ENCODE results near the gene FOS.

Gene FOS

GRCh38 chr14:75277008-75277814 is 1.4 kb upstream of the FOS start:
- TF ChIP-seq GATA1 (IDR thresholded peaks at IDR 0.05; ENCODE audit: low read depth, low read length) (peak; percentile 82), POLR2A (IDR thresholded peaks at IDR 0.05; ENCODE audit: low read length) (peak; percentile 61)
- DNase-seq: peak; percentile 91 to 95

DNA sequence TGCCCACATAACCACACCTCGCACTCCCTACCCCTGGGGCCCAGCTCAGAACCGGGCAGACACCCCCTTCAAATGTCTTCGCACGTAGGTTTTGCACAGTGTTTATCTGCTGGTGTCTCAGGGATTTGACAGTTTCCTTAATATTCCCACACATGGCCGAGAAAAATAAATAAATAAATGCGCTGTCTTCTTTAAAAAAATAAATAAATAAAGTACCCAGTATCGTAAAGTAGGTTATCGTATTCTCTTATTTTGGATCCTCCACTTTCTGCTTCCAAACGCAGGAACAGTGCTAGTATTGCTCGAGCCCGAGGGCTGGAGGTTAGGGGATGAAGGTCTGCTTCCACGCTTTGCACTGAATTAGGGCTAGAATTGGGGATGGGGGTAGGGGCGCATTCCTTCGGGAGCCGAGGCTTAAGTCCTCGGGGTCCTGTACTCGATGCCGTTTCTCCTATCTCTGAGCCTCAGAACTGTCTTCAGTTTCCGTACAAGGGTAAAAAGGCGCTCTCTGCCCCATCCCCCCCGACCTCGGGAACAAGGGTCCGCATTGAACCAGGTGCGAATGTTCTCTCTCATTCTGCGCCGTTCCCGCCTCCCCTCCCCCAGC is 710 bp upstream of the FOS start:
- TF ChIP-seq GATA1 (IDR thresholded peaks at IDR 0.05; ENCODE audit: low read depth, low read length) (no peak), POLR2A (IDR thresholded peaks at IDR 0.05; ENCODE audit: low read length) (no peak)
- no peak for DNase-seq

DNA sequence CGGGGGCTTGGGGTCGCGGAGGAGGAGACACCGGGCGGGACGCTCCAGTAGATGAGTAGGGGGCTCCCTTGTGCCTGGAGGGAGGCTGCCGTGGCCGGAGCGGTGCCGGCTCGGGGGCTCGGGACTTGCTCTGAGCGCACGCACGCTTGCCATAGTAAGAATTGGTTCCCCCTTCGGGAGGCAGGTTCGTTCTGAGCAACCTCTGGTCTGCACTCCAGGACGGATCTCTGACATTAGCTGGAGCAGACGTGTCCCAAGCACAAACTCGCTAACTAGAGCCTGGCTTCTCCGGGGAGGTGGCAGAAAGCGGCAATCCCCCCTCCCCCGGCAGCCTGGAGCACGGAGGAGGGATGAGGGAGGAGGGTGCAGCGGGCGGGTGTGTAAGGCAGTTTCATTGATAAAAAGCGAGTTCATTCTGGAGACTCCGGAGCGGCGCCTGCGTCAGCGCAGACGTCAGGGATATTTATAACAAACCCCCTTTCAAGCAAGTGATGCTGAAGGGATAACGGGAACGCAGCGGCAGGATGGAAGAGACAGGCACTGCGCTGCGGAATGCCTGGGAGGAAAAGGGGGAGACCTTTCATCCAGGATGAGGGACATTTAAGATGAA is 630 bp downstream of the FOS start:
- TF ChIP-seq POLR2A (IDR thresholded peaks at IDR 0.05; ENCODE audit: low read length) (peak; percentile 60), GATA1 (IDR thresholded peaks at IDR 0.05; ENCODE audit: low read depth, low read length) (no peak)
- peak; percentile 82 to 91 for DNase-seq

DNA sequence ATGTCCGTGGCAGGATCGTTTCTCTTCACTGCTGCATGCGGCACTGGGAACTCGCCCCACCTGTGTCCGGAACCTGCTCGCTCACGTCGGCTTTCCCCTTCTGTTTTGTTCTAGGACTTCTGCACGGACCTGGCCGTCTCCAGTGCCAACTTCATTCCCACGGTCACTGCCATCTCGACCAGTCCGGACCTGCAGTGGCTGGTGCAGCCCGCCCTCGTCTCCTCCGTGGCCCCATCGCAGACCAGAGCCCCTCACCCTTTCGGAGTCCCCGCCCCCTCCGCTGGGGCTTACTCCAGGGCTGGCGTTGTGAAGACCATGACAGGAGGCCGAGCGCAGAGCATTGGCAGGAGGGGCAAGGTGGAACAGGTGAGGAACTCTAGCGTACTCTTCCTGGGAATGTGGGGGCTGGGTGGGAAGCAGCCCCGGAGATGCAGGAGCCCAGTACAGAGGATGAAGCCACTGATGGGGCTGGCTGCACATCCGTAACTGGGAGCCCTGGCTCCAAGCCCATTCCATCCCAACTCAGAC is 1.2 kb downstream of the FOS start:
- DNase-seq: no peak
- TF ChIP-seq GATA1 (IDR thresholded peaks at IDR 0.05; ENCODE audit: low read depth, low read length): no peak
- no peak for TF ChIP-seq POLR2A (IDR thresholded peaks at IDR 0.05; ENCODE audit: low read length)

GRCh38 chr14:75280291-75280830 is 1.7 kb downstream of the FOS start:
- TF ChIP-seq GATA1 (IDR thresholded peaks at IDR 0.05; ENCODE audit: low read depth, low read length) (no peak), POLR2A (IDR thresholded peaks at IDR 0.05; ENCODE audit: low read length) (no peak)

GRCh38 chr14:75280831-75281653 is 2.4 kb downstream of the FOS start:
- DNase-seq: peak; percentile 39 to 51
- TF ChIP-seq POLR2A (IDR thresholded peaks at IDR 0.05; ENCODE audit: low read length) (no peak), GATA1 (IDR thresholded peaks at IDR 0.05; ENCODE audit: low read depth, low read length) (no peak)

More at GRCh38 chr14:75280291-75280830, 1.7 kb downstream of the FOS start:
- DNase-seq: peak; percentile 31 to 60

- no peak for TF ChIP-seq GATA1 (IDR thresholded peaks at IDR 0.05; ENCODE audit: low read depth, low read length)
- TF ChIP-seq POLR2A (IDR thresholded peaks at IDR 0.05; ENCODE audit: low read length): no peak
- DNase-seq: no peak
Measured at GRCh38 chr14:75281654-75282019, 3.0 kb downstream of the FOS start.

DNA sequence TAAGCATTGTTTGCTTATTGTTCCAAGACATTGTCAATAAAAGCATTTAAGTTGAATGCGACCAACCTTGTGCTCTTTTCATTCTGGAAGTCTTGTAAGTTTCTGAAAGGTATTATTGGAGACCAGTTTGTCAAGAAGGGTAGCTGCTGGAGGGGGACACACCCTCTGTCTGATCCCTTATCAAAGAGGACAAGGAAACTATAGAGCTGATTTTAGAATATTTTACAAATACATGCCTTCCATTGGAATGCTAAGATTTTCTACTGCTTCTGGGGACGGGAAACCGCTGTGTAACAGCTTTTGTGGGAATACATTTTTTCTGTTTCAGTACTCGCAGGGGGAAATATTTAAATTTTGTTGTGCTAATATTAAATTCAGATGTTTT is 3.5 kb downstream of the FOS start:
- DNase-seq: peak; percentile 50 to 52
- no peak for TF ChIP-seq GATA1 (IDR thresholded peaks at IDR 0.05; ENCODE audit: low read depth, low read length)
- no peak for TF ChIP-seq POLR2A (IDR thresholded peaks at IDR 0.05; ENCODE audit: low read length)

- peak in 1 of 2 experiments; percentile 33 for DNase-seq
- peak; percentile 38 for TF ChIP-seq POLR2A (IDR thresholded peaks at IDR 0.05; ENCODE audit: low read length)
Measured at GRCh38 chr14:75282555-75283161, 4.0 kb downstream of the FOS start.

DNA sequence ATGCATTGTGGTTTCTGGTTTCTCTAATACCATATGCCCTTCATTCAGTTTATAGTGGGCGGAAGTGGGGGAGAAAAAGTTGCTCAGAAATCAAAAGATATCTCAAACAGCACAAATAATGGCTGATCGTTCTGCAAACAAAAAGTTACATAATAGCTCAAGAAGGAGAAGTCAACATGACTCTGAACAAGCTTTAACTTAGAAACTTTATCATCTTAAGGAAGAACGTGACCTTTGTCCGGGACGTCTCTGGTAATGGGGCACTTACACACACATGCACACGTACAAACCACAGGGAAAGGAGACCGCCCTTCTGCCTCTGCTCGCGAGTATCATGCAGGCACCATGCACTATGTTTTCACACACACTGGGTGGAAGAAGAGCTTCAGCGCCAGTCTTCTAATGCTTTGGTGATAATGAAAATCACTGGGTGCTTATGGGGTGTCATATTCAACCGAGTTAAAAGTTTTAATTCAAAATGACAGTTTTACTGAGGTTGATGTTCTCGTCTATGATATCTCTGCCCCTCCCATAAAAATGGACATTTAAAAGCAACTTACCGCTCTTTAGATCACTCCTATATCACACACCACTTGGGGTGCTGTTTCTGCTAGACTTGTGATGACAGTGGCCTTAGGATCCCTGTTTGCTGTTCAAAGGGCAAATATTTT is 4.7 kb downstream of the FOS start:
- no peak for TF ChIP-seq GATA1 (IDR thresholded peaks at IDR 0.05; ENCODE audit: low read depth, low read length)
- no peak for TF ChIP-seq POLR2A (IDR thresholded peaks at IDR 0.05; ENCODE audit: low read length)
- peak; percentile 57 to 68 for DNase-seq

GRCh38 chr14:75283833-75284563 is 5.4 kb downstream of the FOS start:
- DNase-seq: peak; percentile 89 to 91
- TF ChIP-seq POLR2A (IDR thresholded peaks at IDR 0.05; ENCODE audit: low read length): no peak
- TF ChIP-seq GATA1 (IDR thresholded peaks at IDR 0.05; ENCODE audit: low read depth, low read length): no peak

- TF ChIP-seq POLR2A (IDR thresholded peaks at IDR 0.05; ENCODE audit: low read length): no peak
- no peak for TF ChIP-seq GATA1 (IDR thresholded peaks at IDR 0.05; ENCODE audit: low read depth, low read length)
- no peak for DNase-seq
Measured at GRCh38 chr14:75285331-75285730, 6.7 kb downstream of the FOS start.

All from erythroblast (primary cell).